HepG2 (cell line): ENCODE data around the gene SLC45A3.

Experiments
- JUN ChIP-seq: sonication (generic); formaldehyde crosslinking; IDR thresholded peaks from 2 replicates; pipeline ENCODE4 v1.4.0; 2020; ENCODE audit warnings: mild to moderate bottlenecking, missing genetic modification reagents
- MAX ChIP-seq: IDR thresholded peaks from 2 replicates; pipeline ENCODE4 v1.6.1; 2012; ENCODE audit warnings: inconsistent platforms
- MAZ ChIP-seq, 2 experiments: sonication (generic) in 1 of 2; formaldehyde crosslinking in 1 of 2; IDR thresholded peaks; 2 replicates each; pipeline versions ENCODE4 v1.5.0 to v1.6.1; 2012 to 2020; ENCODE audit warnings: low read depth in 2 of 2, mild to moderate bottlenecking in 2 of 2, borderline replicate concordance in 1 of 2, improper control_type of control experiment in 1 of 2, low read length in 1 of 2, missing genetic modification reagents in 1 of 2, moderate library complexity in 1 of 2
- PHF8 ChIP-seq: sonication (generic); formaldehyde crosslinking; IDR thresholded peaks from 2 replicates; pipeline ENCODE4 v1.5.0; 2020; ENCODE audit warnings: missing genetic modification reagents
- POLR2A ChIP-seq, 2 experiments: IDR thresholded peaks; 2 replicates each; pipeline ENCODE4 v1.6.1; 2011; ENCODE audit warnings: low read depth in 2 of 2, low read length in 2 of 2, mild to moderate bottlenecking in 1 of 2, moderate library complexity in 1 of 2; ENCODE audit not compliant: insufficient read depth in 1 of 2
- RFX5 ChIP-seq: IDR thresholded peaks from 2 replicates; pipeline ENCODE4 v1.6.1; 2011; ENCODE audit warnings: low read depth, low read length, improper control_type of control experiment
- ZNF326 ChIP-seq: sonication (generic); formaldehyde crosslinking; IDR thresholded peaks from 2 replicates; pipeline ENCODE4 v1.4.0; 2020; ENCODE audit warnings: missing genetic modification reagents, borderline replicate concordance
- ZNF772 ChIP-seq: sonication (generic); formaldehyde crosslinking; IDR thresholded peaks from 2 replicates; pipeline ENCODE4 v1.5.0; 2020; ENCODE audit warnings: mild to moderate bottlenecking, missing genetic modification reagents
- TF ChIP-seq, protein P1 (sequence below), 2 experiments: sonication (generic) in 1 of 2; formaldehyde crosslinking in 1 of 2; IDR thresholded peaks; 2 replicates each; pipeline versions ENCODE4 v1.5.1 to v1.6.1; 2011 to 2020; ENCODE audit warnings: borderline replicate concordance in 1 of 2, low read depth in 1 of 2, low read length in 1 of 2, mild to moderate bottlenecking in 1 of 2, missing genetic modification reagents in 1 of 2, moderate library complexity in 1 of 2
- TF ChIP-seq, protein P2 (sequence below): sonication (generic); formaldehyde crosslinking; IDR thresholded peaks from 2 replicates; pipeline ENCODE4 v1.8.0; 2022; ENCODE audit warnings: missing genetic modification reagents, mild to moderate bottlenecking, borderline replicate concordance

DNA sequence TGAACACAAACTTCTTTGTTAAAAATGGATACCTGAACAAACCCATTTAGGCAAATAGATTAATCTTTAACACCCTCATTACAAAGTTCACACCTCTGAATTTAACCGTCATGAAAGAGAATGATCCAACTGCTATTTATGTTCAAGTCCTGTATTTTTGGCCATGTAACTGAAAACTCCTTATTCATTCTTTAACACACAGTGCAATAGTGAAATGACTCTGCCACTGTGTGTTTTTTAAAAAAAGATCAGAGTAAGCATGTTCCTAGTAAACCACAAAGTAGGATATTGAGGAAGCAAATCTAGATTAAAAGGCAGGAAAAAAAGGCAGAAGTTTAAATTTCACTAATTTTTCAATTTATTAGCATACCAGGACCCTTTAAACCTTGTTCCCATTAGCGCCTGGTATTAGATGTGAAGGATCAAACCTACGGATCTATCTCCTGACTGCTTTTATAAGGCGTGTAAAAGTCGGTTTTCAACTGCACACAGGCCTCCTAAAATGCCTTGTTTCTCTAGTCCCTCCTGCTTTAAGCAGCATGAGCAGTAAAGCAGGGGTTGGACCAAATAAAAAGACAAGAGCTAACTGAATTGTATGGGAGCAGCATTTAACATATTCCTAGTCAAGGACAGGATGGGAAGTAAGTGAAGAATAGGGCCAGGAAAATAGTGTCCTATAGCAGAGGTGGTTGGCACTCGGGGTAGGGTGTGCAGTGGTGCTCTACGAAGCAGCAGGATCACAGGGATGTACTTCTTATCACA is 36.2 kb upstream of the SLC45A3 start:
- TF ChIP-seq POLR2A (IDR thresholded peaks at IDR 0.05; ENCODE audit: insufficient read depth in 1 of 2, low read depth in 2 of 2, low read length in 2 of 2) (no peak), MAX (no peak), PHF8 (no peak), ZNF772 (CRISPR knock-in tag) (no peak), MAZ (IDR thresholded peaks at IDR 0.05; ENCODE audit: borderline replicate concordance, low read depth, low read length) (no peak), MAZ (CRISPR knock-in tag; IDR thresholded peaks at IDR 0.05; ENCODE audit: low read depth) (no peak), ZNF326 (CRISPR knock-in tag) (no peak), JUN (CRISPR knock-in tag) (no peak), RFX5 (no peak)
- TF ChIP-seq, protein P1, sequence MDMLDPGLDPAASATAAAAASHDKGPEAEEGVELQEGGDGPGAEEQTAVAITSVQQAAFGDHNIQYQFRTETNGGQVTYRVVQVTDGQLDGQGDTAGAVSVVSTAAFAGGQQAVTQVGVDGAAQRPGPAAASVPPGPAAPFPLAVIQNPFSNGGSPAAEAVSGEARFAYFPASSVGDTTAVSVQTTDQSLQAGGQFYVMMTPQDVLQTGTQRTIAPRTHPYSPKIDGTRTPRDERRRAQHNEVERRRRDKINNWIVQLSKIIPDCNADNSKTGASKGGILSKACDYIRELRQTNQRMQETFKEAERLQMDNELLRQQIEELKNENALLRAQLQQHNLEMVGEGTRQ (IDR thresholded peaks at IDR 0.05; ENCODE audit: low read depth, low read length) = no peak
- TF ChIP-seq, protein P1 (CRISPR knock-in tag; IDR thresholded peaks at IDR 0.05; ENCODE audit: borderline replicate concordance) = no peak
- TF ChIP-seq, protein P2, sequence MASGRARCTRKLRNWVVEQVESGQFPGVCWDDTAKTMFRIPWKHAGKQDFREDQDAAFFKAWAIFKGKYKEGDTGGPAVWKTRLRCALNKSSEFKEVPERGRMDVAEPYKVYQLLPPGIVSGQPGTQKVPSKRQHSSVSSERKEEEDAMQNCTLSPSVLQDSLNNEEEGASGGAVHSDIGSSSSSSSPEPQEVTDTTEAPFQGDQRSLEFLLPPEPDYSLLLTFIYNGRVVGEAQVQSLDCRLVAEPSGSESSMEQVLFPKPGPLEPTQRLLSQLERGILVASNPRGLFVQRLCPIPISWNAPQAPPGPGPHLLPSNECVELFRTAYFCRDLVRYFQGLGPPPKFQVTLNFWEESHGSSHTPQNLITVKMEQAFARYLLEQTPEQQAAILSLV = no peak
